Keratinocyte (primary cell): ENCODE measurements around the gene GOLGA2.

Experiments used
- EZH2 ChIP-seq: IDR thresholded peaks from one replicate; pipeline ENCODE4 v1.6.1; 2012; ENCODE audit warnings: inconsistent platforms, mild to moderate bottlenecking, low read length, moderate library complexity
- TF ChIP-seq, protein P1 (sequence below), 3 experiments: IDR thresholded peaks in 1 of 3; conservative IDR thresholded peaks in 1 of 3; optimal IDR thresholded peaks in 1 of 3; 2 replicates in 2 of 3; 3 replicates in 1 of 3; pipeline versions ENCODE3 to v1.5.1; 2011; ENCODE audit warnings: low read length in 3 of 3, mild to moderate bottlenecking in 3 of 3, moderate library complexity in 2 of 3, control low read depth in 1 of 3, inconsistent platforms in 1 of 3; ENCODE audit not compliant: insufficient read depth in 2 of 3; ENCODE audit errors: extremely low read depth in 1 of 3

DNA sequence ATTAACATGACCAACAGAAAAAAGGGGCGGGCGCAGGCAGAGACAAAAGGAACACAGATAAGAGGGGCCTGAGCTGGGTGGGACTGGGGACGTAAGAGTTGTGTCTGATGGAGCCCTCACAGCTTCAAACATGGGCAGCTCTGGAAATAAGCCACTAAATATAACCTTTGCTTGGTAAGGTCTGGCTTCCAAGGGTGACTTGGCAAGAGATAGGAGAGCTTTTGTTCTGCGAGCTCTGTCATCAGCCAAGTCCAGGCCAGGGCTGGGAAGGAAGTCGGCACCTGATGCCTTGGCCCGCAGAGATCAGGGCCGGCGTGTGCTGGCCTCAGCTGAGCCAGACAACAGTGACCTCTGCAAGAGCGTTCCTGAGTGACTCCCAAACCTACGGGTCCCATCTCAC is 34.7 kb upstream of the GOLGA2 start:
- TF ChIP-seq, protein P1, sequence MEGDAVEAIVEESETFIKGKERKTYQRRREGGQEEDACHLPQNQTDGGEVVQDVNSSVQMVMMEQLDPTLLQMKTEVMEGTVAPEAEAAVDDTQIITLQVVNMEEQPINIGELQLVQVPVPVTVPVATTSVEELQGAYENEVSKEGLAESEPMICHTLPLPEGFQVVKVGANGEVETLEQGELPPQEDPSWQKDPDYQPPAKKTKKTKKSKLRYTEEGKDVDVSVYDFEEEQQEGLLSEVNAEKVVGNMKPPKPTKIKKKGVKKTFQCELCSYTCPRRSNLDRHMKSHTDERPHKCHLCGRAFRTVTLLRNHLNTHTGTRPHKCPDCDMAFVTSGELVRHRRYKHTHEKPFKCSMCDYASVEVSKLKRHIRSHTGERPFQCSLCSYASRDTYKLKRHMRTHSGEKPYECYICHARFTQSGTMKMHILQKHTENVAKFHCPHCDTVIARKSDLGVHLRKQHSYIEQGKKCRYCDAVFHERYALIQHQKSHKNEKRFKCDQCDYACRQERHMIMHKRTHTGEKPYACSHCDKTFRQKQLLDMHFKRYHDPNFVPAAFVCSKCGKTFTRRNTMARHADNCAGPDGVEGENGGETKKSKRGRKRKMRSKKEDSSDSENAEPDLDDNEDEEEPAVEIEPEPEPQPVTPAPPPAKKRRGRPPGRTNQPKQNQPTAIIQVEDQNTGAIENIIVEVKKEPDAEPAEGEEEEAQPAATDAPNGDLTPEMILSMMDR (optimal IDR thresholded peaks at IDR 0.05 in 1 of 3, IDR thresholded peaks at IDR 0.05 in 1 of 3, conservative IDR thresholded peaks at IDR 0.05 in 1 of 3; ENCODE audit: extremely low read depth in 1 of 3, insufficient read depth in 2 of 3, low read length in 3 of 3) = no peak
- TF ChIP-seq EZH2 = no peak
